T-helper 2 cell treated with Interferon-gamma antibody and Interleukin-4, amounts not matched to agents 5 μg/mL and 100 μg/mL, for 36 hours (primary cell): ENCODE measurements around the gene IPCEF1.
"Not testable (repeated sequence)": the region's sequence is repeated elsewhere in the genome, so short reads cannot be mapped to it uniquely, and the experiment has no call there.

Source experiments
- DNase-seq: peaks from one replicate; pipeline ENCODE4 v3.0.0; 2021; ENCODE audit warnings: low spot score
- H3K27ac Mint-ChIP-seq: one replicate; pipeline ENCODE4 v1.8.0; 2021; ENCODE audit warnings: mild to moderate bottlenecking, mixed read lengths
- H3K27me3 Mint-ChIP-seq: one replicate; pipeline ENCODE4 v1.8.0; 2021; ENCODE audit warnings: low read depth, mixed read lengths
- H3K36me3 Mint-ChIP-seq: one replicate; pipeline ENCODE4 v1.8.0; 2021; ENCODE audit warnings: low read depth, mixed read lengths
- H3K4me1 Mint-ChIP-seq: one replicate; pipeline ENCODE4 v1.8.0; 2021; ENCODE audit warnings: low read depth, mixed read lengths
- H3K4me3 Mint-ChIP-seq: one replicate; pipeline ENCODE4 v1.8.0; 2022; ENCODE audit warnings: mild to moderate bottlenecking, moderate library complexity, mixed read lengths
- H3K9me3 Mint-ChIP-seq: one replicate; pipeline ENCODE4 v1.8.0; 2021; ENCODE audit warnings: mixed read lengths

Gene IPCEF1

GRCh38 chr6:154210678-154211077 lies 145.9 kb downstream of the IPCEF1 start:
- no peaks in the 10 kb centered on the region for H3K9me3 Mint-ChIP-seq
- H3K27ac Mint-ChIP-seq, result no peak overlapping the region
- H3K4me3 Mint-ChIP-seq, result no peak overlapping the region

GRCh38 chr6:154209555-154209954 lies 147.0 kb downstream of the IPCEF1 start:
- no peaks in the 10 kb centered on the region for H3K9me3 Mint-ChIP-seq
- H3K36me3 Mint-ChIP-seq, result peaks cover 29% of the 10 kb centered on the region
- no peak overlapping the region for H3K4me3 Mint-ChIP-seq
- H3K4me1 Mint-ChIP-seq, result peaks cover 3% of the 10 kb centered on the region
- no peak for DNase-seq
- H3K27me3 Mint-ChIP-seq, result no peaks in the 10 kb centered on the region
- H3K27ac Mint-ChIP-seq, result no peak overlapping the region

More at GRCh38 chr6:154210678-154211077, 145.9 kb downstream of the IPCEF1 start:
- H3K36me3 Mint-ChIP-seq, result peaks cover 26% of the 10 kb centered on the region
- no peaks in the 10 kb centered on the region for H3K4me1 Mint-ChIP-seq
- no peaks in the 10 kb centered on the region for H3K27me3 Mint-ChIP-seq
- no peak for DNase-seq

- Mint-ChIP-seq H3K4me1 (peaks cover 3% of the 10 kb centered on the region), H3K27ac (no peak overlapping the region), H3K9me3 (no peaks in the 10 kb centered on the region), H3K36me3 (peaks cover 29% of the 10 kb centered on the region), H3K27me3 (no peaks in the 10 kb centered on the region), H3K4me3 (no peak overlapping the region)
- no peak for DNase-seq
These were observed 149.6 kb downstream of the IPCEF1 start for GRCh38 chr6:154206996-154207395.

- Mint-ChIP-seq H3K4me3 (no peak overlapping the region), H3K9me3 (no peaks in the 10 kb centered on the region), H3K4me1 (peaks cover 3% of the 10 kb centered on the region), H3K36me3 (peaks cover 33% of the 10 kb centered on the region), H3K27me3 (no peaks in the 10 kb centered on the region), H3K27ac (no peak overlapping the region)
- no peak for DNase-seq
These were observed 150.5 kb downstream of the IPCEF1 start for GRCh38 chr6:154206141-154206540.

GRCh38 chr6:154202958-154203357 lies 153.6 kb downstream of the IPCEF1 start:
- peaks cover 26% of the 10 kb centered on the region for H3K36me3 Mint-ChIP-seq
- peaks cover 3% of the 10 kb centered on the region for H3K4me1 Mint-ChIP-seq
- H3K27me3 Mint-ChIP-seq, result no peaks in the 10 kb centered on the region
- no peak for DNase-seq
- H3K9me3 Mint-ChIP-seq, result no peaks in the 10 kb centered on the region
- no peak overlapping the region for H3K27ac Mint-ChIP-seq
- H3K4me3 Mint-ChIP-seq, result no peak overlapping the region

- no peak for DNase-seq
- no peak overlapping the region for H3K27ac Mint-ChIP-seq
- H3K9me3 Mint-ChIP-seq, result no peaks in the 10 kb centered on the region
- no peaks in the 10 kb centered on the region for H3K27me3 Mint-ChIP-seq
- H3K36me3 Mint-ChIP-seq, result peaks cover 24% of the 10 kb centered on the region
- peaks cover 3% of the 10 kb centered on the region for H3K4me1 Mint-ChIP-seq
- no peak overlapping the region for H3K4me3 Mint-ChIP-seq
These were observed 154.3 kb downstream of the IPCEF1 start for GRCh38 chr6:154202339-154202738.

- H3K9me3 Mint-ChIP-seq, H3K27me3 Mint-ChIP-seq, DNase-seq, H3K27ac Mint-ChIP-seq, H3K4me1 Mint-ChIP-seq, H3K4me3 Mint-ChIP-seq: not testable (repeated sequence)
- peaks cover 21% of the 10 kb centered on the region for H3K36me3 Mint-ChIP-seq
These were observed 154.9 kb downstream of the IPCEF1 start for GRCh38 chr6:154201688-154202087.

- H3K27me3 Mint-ChIP-seq, result no peaks in the 10 kb centered on the region
- no peaks in the 10 kb centered on the region for H3K4me1 Mint-ChIP-seq
- H3K4me3 Mint-ChIP-seq, result no peak overlapping the region
- H3K36me3 Mint-ChIP-seq, result peaks cover 4% of the 10 kb centered on the region
- no peak overlapping the region for H3K27ac Mint-ChIP-seq
- no peaks in the 10 kb centered on the region for H3K9me3 Mint-ChIP-seq
- no peak for DNase-seq
These were observed 159.3 kb downstream of the IPCEF1 start for GRCh38 chr6:154197196-154197860.

GRCh38 chr6:154196333-154196885 lies 160.2 kb downstream of the IPCEF1 start:
- Mint-ChIP-seq H3K4me1 (no peaks in the 10 kb centered on the region), H3K4me3 (no peak overlapping the region), H3K27me3 (no peaks in the 10 kb centered on the region), H3K27ac (no peak overlapping the region), H3K36me3 (peaks cover 3% of the 10 kb centered on the region), H3K9me3 (no peaks in the 10 kb centered on the region)
- no peak for DNase-seq

GRCh38 chr6:154187714-154188113 lies 168.9 kb downstream of the IPCEF1 start:
- DNase-seq, result no peak
- Mint-ChIP-seq H3K27ac (no peak overlapping the region), H3K4me3 (no peak overlapping the region), H3K4me1 (no peaks in the 10 kb centered on the region), H3K27me3 (no peaks in the 10 kb centered on the region), H3K9me3 (peaks cover under 1% of the 10 kb centered on the region), H3K36me3 (peaks cover 2% of the 10 kb centered on the region)

GRCh38 chr6:154187203-154187602 lies 169.4 kb downstream of the IPCEF1 start:
- Mint-ChIP-seq H3K27ac (no peak overlapping the region), H3K4me3 (no peak overlapping the region), H3K36me3 (peaks cover 4% of the 10 kb centered on the region), H3K9me3 (peaks cover 3% of the 10 kb centered on the region), H3K27me3 (no peaks in the 10 kb centered on the region), H3K4me1 (no peaks in the 10 kb centered on the region)
- DNase-seq, result no peak

GRCh38 chr6:154179434-154179833 lies 177.2 kb downstream of the IPCEF1 start:
- peaks cover 8% of the 10 kb centered on the region for H3K36me3 Mint-ChIP-seq
- H3K4me1 Mint-ChIP-seq, result no peaks in the 10 kb centered on the region
- DNase-seq, result no peak
- no peak overlapping the region for H3K27ac Mint-ChIP-seq
- H3K9me3 Mint-ChIP-seq, result peaks cover 11% of the 10 kb centered on the region
- H3K4me3 Mint-ChIP-seq, result no peak overlapping the region
- H3K27me3 Mint-ChIP-seq, result no peaks in the 10 kb centered on the region

- not testable (repeated sequence) for H3K4me3 Mint-ChIP-seq, H3K27ac Mint-ChIP-seq, H3K27me3 Mint-ChIP-seq, DNase-seq, H3K4me1 Mint-ChIP-seq
- H3K36me3 Mint-ChIP-seq, result peaks cover 14% of the 10 kb centered on the region
- H3K9me3 Mint-ChIP-seq, result peaks cover 11% of the 10 kb centered on the region
These were observed 184.2 kb downstream of the IPCEF1 start for GRCh38 chr6:154172393-154172792.

- Mint-ChIP-seq H3K36me3 (peaks cover 12% of the 10 kb centered on the region), H3K27ac (no peak overlapping the region), H3K4me3 (no peak overlapping the region)
These were observed 186.5 kb downstream of the IPCEF1 start for GRCh38 chr6:154170106-154170505.

More at GRCh38 chr6:154170106-154170505, 186.5 kb downstream of the IPCEF1 start:
- peaks cover 4% of the 10 kb centered on the region for H3K27me3 Mint-ChIP-seq
- peaks cover 8% of the 10 kb centered on the region for H3K9me3 Mint-ChIP-seq
- DNase-seq, result no peak
- peaks cover 9% of the 10 kb centered on the region for H3K4me1 Mint-ChIP-seq
